Stimulated activated CD8-positive, alpha-beta memory T cell treated with anti-CD3 and anti-CD28 coated beads, Interleukin-7, amount 100 ng/mL, for 1 hour (primary cell): ENCODE results near the gene TBC1D22A.

Experiments used
- DNase-seq, 2 donors: peaks; one replicate each; pipeline ENCODE4 v3.0.0-alpha.2; 2020; ENCODE audit warnings: low read depth in 2 of 2

Gene TBC1D22A

GRCh38 chr22:46858181-46858771 lies 95.8 kb downstream of the TBC1D22A start:
- DNase-seq, result no peak

- DNase-seq, result no peak
Measured at GRCh38 chr22:46860562-46860961, 98.1 kb downstream of the TBC1D22A start.

GRCh38 chr22:46861468-46862367 lies 99.3 kb downstream of the TBC1D22A start:
- DNase-seq, result no peak

- no peak for DNase-seq
Measured at GRCh38 chr22:46862418-46863324, 100.2 kb downstream of the TBC1D22A start.

GRCh38 chr22:46863794-46864193 lies 101.3 kb downstream of the TBC1D22A start:
- no peak for DNase-seq

- no peak for DNase-seq
Measured at GRCh38 chr22:46864314-46865051, 102.0 kb downstream of the TBC1D22A start.

GRCh38 chr22:46865052-46865434 lies 102.6 kb downstream of the TBC1D22A start:
- DNase-seq, result no peak

- no peak for DNase-seq
Measured at GRCh38 chr22:46865642-46866041, 103.2 kb downstream of the TBC1D22A start.

GRCh38 chr22:46866591-46866990 lies 104.1 kb downstream of the TBC1D22A start:
- no peak for DNase-seq

- DNase-seq, result no peak
Measured at GRCh38 chr22:46867106-46867505, 104.7 kb downstream of the TBC1D22A start.

GRCh38 chr22:46869329-46869728 lies 106.9 kb downstream of the TBC1D22A start:
- no peak for DNase-seq

- DNase-seq, result no peak
Measured at GRCh38 chr22:46869831-46870441, 107.5 kb downstream of the TBC1D22A start.

GRCh38 chr22:46871826-46872225 lies 109.4 kb downstream of the TBC1D22A start:
- no peak for DNase-seq

- DNase-seq, result no peak
Measured at GRCh38 chr22:46875089-46875488, 112.6 kb downstream of the TBC1D22A start.

GRCh38 chr22:46876357-46876934 lies 114.0 kb downstream of the TBC1D22A start:
- no peak for DNase-seq

GRCh38 chr22:46878191-46878948 lies 115.9 kb downstream of the TBC1D22A start:
- DNase-seq, result no peak

- DNase-seq, result no peak
Measured at GRCh38 chr22:46879083-46879482, 116.6 kb downstream of the TBC1D22A start.

GRCh38 chr22:46881373-46882118 lies 119.1 kb downstream of the TBC1D22A start:
- no peak for DNase-seq
